GM18508 (cell line): ENCODE measurements around the gene PTPRR.
"Not testable (repeated sequence)": the region's sequence is repeated elsewhere in the genome, so short reads cannot be mapped to it uniquely, and the experiment has no call there.

Source experiments
- ATAC-seq: cut with Tn5 transposase; IDR thresholded peaks from one replicate; pipeline ENCODE4 v1.9.1; 2021; ENCODE audit warnings: moderate number of reproducible peaks; ENCODE audit not compliant: insufficient read depth, unreplicated experiment

PTPRR gene

DNA sequence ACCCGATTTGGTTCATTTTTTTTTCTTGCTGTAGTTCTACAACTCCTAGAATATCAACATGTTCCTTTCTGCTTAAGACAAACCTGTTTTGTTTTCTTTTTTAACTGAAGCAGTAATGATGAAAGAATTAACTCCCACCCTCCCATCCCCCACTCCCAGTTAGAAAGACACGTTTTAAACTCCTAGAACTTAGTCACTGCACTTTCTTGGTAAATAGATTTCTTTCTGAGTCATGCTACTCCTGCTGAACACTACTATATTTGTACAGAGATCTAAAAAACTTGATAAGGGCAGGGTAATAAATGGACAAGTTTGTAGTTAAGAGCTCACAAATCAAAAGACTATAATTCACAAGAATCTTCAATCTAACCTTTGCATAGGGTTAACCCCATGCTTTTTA, 164.4 kb downstream of the PTPRR start:
- no peak for ATAC-seq

DNA sequence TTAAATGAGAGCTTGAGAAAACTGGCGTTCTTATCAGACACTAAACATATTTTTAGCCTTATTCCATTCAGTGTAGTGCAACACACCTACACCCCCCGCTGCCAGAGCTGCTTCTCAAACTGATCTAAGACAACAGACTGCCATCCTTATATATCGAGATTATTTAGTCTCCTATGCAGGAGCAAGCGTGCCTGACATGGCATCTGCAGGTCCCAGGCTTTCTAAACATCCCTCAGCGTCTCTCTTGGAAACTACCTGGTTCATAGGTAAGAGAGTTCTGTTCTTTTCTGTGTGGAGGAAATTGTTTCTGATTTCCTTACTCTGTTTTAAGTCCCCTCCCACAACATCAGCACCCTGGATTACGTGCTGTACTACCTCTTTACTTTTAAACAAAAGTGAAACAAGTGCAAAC, 166.2 kb downstream of the PTPRR start:
- no peak for ATAC-seq

DNA sequence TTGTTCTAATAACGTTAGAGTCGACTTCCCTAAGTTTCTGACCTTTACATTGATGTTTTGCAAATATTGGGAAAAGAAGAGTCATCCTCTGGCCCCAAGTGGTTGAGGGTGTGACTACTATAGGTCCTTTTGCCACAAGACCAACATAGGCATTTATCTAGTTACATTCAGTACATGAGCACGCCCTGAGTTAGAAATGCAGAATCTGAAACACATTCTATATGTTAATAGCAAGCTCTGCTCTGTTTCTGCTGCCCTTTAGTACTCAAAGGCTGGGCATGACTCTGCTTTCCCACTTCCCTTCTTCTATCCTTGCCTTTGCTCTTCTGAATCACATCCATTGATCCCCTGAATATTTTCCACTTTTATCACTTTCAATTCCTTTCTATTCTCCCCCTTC, 168.2 kb downstream of the PTPRR start:
- no peak for ATAC-seq

DNA sequence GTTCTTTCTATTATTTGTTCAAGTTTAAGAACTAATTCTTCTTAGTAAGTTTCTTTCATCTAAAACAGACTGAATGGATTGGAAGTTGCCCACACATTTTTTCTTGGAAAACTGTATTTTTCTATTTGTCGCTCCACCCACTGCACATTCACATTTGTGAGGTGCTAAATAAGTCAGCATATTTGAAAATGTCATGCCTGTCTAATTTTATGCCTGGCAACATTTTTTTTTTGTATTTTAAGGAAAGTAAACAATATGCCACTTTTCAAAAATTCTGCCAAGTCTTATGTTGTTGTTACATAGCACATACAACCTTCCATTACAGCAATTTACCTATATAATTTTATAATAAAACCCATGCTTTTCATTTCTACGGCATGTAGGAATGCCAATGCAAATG, 170.6 kb downstream of the PTPRR start:
- ATAC-seq: no peak

DNA sequence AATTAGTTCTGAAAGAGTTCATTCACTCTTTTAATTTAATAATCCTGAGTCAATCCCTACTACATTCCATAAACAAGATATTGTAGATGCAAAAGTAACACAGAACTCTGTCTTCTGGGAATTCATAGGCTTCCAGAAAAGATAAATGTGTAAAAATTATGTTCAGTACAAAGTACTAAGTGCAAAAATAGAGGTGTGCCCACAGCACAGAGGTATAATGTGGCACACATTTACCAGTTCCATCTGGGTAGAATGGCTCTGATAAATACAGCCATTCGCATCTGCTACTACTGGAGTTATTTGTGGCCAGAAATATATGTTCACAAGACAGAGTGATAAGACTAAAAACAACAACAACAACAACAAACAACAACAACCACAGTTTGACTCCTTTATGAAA, 171.7 kb downstream of the PTPRR start:
- ATAC-seq: no peak

DNA sequence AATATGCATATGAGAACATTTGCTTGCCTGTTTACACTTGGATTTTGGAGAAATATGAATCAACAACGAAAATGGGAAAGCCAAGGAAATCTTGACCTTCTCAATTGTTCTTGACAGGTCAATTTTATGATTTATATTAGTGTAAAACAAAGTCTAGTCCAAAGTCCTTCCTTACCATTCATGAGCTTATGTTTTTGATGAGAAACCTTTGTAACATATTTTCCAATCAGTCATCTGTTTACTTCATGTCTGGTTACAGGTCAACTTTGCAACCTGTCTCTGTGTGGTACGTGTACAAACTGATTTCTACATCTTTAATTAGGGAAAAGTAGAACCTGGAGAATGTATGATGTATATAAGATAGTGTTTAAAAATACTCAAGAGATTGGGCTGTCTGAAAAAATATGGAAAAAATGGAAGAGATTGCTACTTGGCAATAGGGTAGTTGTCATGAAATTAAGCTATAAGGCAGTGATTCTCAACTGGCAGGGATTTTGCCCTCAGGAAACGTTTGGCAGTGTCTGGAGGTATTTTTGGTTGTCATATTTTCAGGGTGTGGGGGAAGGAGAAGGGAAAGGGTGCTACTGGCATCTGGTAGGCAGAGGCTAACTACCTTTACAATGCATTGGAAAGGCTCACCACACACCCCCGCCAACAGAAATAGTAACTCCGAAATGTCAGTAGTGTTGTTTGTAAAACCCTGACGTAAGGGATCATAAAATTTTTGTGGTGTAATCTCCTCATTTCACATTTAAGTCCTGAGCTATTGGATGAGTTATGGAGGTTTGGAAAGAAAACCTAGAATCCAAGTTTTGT, 172.9 kb downstream of the PTPRR start:
- no peak for ATAC-seq

DNA sequence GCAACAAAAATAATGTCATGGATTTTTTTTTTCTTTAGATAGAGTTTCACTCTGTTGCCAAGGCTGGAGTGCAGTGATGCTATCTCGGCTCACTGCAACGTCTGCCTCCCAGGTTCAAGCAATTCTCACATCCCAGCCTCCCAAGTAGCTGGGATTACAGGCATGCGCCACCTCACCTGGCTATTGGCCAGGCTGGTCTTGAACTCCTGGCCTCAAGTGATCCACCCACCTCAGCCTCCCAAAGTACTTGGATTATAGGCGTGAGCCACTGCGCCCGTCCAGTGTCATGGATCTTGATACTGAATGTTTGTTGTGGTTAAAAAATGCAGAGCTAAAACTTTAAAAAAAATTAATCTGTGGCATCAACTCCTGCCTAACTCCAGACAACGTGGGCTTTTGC, 175.5 kb downstream of the PTPRR start:
- ATAC-seq: no peak

DNA sequence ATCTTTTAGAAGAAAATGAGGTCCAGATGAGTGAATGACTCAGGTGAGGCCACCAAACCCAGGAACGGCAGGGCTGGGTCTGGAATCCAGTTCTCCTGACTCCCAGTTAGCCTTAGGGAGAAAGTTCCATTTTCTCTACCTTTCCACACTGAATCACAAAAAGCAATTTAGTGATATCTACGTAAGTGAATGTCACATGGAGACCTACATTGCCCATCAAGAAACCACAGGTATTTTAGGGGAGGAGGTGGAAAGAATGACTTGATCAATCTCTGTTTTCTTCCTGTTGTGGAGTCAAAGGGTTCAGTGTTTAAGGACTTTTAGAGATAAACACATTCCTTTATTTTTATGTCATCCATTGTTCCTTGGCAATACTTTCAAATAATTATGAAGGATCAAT, 176.4 kb downstream of the PTPRR start:
- no peak for ATAC-seq

DNA sequence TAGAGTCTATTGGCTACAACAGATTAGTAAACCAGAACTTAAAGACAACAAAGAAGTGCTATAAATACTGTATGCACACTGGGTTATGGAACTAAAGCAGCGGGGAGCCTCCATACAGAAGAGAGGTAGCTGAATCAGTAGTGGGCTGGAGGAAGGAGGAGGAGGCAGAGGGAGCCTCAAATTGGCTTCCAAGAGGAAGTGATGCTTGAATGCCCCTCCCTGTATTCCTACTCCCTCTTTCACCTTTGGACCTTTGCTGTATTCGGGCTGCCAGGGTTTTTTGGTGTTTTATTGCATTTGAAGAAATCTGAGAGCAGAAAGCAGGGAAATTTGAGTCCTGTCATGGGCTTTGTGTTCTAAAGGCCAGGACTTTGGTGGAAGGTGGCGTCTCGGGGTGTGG, 179.3 kb downstream of the PTPRR start:
- no peak for ATAC-seq

DNA sequence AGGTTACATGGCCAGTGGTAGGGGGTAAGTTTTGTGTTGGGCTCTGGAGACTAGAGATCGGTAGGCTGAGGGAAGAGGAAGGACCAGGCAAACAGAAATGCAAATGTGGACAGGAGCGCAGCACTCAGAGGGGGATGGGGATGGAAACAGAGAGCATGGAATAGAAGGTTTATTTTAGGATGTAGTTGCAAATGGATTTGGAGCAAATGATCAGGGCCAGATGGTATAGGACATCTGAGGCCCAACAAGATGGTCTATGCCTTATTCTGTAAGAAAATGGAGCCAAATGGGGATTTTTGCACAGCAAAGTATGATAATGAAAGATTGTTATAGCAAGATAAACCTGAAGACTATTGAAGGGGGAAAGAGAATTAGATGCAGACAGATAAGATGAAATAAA, 180.8 kb downstream of the PTPRR start:
- no peak for ATAC-seq

DNA sequence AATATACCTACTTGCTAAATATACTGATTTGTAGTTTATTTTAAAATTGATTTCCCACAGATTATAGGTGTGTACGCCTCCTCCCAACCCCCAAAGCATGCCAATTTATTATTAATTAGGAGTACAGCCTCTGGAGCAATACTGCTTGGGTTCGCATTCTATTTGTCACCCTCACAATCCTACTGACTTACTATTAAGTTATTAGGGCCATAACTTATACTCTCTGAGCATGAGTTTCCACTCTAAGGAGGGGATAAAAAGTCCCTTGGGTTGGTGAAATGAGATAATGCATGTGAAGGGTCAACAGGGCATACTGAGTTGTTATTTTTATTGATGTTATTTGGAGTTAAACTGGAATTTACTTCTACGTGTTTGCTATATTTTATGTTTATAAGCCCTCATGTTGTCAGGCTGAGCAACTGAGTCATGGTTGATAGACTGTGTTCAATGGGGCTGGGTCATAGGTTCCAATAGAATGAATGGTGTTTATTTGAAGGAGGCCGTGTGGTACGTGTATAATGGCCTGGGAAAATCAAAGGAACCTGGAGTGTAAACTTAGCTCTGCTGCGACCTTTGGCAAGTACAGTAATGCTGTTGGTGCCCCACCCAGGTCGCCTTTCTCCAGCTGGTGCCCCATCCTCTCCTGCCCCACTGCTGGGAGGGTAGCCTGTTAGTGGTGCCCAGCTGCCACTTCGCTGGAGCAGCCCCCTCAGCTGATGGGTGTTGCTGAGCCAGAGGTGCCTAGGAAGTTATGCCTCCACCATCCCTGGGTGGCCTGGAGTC, 184.0 kb downstream of the PTPRR start:
- no peak for ATAC-seq

DNA sequence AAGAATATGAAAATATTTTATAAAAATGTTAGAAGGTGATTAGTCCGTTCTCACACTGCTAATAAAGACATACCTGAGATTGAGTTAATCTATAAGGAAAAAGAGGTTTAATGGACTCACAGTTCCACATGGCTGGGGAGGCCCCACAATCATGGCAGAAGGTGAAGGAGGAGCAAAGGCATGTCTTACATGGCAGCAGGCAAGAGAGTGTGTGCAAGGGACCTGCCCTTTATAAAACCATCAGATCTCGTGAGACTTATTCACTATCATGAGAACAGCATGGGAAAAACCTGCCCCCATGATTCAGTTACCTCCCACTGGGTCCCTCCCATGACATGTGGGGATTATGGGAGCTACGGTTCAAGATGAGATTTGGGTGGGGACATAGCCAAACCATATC, 185.3 kb downstream of the PTPRR start:
- not testable (repeated sequence) for ATAC-seq

DNA sequence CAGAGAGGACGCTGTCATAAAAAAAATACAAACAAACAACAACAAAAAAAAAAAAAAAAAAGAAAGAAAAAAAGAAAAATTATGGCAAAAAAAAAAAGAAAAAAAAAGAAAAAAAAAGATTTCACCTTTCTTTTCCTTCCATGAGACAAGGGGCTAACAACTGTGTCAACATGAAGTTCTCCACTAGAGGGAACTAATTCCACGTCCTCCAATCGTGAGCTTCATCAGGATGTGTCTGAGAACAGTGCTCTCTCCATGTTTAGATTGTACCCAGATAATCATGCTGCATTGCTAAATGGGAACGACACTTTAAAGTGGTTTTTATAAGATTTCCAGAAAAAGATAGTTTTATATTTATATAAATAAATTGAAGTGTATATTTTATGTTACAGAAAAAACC, 187.2 kb downstream of the PTPRR start:
- peak; percentile 97 for ATAC-seq

DNA sequence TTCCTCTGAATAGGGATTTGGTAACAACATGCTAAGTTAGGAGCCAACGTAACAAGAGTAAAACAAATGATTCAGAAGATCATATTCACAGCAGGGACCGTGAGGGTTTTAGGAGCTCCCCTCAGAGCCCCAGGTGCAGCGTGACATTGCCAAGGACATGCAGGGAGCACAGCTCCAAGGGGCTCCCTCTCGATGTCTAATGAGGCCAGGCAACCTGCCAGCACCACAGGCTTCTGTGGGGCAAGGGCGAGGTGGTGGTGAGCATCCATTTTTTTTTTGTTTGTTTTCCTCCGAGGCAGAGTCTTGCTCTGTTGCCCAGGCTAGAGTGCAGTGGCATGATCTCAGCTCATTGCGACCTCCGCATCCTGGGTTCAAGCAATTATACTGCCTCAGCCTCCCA, 188.3 kb downstream of the PTPRR start:
- no peak for ATAC-seq

DNA sequence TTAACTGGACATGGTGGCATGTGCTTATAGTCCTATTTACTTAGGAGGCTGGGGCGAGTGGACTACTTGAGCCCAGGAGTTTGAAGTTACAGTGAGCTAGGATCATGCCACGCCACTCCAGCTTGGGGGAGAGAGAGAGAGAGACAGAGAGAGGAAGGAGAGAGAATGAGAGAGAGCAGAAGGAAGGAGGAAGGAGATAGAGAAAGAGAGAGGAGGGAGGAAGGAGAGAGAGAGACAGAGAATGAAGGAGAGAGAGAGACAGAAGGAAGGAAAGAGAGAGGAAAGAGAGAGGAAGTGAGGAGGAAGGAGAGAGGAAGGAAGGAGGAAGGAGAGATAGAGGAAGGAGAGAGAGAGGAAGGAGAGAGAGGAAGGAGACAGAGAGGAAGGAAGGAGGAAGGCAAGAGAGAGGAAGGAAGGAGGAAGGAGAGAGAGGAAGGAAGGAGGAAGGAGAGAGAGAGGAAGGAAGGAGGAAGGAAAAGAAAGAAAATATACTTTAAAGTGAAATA, 189.8 kb downstream of the PTPRR start:
- ATAC-seq: no peak

DNA sequence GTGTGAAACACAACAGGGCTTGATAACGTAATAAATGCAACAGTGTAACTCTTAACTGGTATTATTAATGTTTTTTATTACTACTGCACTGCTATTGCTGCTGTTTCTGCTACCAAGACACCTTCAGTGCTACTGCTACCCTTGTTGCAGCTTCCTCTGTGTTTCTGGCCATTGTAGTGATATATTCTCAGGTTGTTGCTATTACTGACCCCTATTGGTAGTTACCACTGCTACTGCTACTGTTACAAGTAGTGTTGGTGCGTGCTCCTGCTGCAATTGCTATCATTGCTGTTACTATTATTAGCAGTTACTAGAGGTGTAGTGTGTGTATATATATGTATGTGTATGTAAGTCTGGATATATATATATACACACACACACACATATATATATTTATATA, 196.1 kb downstream of the PTPRR start:
- no peak for ATAC-seq

DNA sequence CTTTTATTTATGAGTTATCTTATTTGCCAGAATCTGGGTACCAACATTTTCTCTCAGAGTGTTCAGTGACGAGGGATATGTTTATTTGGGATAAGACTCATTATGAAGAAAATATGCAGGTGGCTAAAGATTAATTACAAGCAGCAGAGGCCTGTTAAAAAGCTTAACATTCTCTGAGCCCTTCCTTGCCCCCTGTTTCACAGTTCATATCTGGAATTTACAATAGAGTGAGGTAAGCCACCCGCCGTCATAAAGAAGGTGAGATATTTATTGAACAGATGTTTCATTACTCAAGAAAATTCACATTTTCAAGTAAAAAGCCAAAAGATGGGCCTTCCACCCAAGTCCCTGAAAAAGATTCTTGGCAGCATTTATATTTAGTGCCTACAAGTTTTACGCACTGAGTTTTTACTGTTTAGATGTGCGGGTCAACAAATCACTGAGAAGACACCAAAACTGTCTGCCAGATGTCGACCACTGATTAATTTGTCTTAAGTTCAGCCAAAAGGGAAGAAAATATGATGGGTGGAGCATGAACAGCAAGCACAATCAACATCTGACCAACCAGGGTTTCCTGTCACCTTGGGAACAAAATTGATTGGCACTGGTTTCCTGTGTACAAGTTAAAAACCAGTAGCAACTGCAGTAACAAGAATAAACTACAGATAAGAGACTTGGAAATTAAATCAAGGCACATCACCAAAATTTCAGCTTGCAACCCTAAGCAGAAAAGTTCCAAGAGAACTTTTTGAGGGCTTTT, 197.8 kb downstream of the PTPRR start:
- no peak for ATAC-seq

DNA sequence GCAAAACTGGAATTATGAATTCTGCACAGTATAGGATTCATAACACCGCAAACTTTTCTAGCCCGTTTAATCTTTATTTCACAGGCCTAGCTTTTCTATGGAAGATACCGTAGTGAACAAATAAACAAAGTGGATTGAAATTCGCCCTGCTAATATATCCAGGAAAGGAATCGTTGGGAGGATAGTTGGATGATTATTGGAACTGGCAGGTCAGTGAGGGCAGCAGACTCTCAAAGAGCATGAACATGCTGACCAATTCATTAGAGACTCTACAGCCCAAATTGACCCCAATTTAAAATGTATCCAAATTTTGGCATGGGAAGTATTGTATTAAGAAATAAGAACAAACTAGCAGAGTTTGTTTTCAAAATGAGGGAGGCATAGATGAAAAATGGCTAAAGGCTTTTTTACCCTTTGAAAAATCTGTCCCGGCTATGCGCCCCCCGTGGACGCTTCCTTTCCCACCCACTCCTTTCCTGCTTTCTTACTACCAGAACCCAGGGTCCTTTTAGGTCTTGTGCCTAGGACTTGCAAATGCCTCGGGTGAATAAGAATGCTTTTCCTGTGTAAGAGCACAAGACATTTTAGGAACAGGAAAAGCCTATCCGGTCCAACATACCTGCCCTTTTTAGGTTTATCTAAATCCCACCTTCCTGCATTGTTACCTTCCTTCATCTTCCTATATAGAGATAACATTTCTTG, 198.7 kb downstream of the PTPRR start:
- no peak for ATAC-seq

DNA sequence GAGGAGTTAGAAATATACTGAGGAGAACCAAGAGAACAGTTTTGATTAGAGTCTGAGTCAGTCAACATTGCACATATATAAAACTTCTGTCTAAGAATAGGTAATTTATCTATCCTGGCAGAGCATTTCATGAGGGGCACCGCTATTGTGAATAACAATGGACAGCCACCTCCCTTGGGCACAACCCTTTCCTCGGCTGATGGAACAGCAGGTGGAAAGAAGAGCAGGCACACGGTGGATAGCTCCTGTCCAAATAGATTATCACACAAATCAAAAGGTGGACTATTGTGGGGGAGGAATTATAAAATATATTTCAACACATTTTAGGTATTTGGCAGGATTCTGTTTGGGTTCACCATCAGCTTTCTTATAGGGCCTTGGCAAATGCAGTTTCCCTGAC, 199.3 kb downstream of the PTPRR start:
- ATAC-seq: no peak

DNA sequence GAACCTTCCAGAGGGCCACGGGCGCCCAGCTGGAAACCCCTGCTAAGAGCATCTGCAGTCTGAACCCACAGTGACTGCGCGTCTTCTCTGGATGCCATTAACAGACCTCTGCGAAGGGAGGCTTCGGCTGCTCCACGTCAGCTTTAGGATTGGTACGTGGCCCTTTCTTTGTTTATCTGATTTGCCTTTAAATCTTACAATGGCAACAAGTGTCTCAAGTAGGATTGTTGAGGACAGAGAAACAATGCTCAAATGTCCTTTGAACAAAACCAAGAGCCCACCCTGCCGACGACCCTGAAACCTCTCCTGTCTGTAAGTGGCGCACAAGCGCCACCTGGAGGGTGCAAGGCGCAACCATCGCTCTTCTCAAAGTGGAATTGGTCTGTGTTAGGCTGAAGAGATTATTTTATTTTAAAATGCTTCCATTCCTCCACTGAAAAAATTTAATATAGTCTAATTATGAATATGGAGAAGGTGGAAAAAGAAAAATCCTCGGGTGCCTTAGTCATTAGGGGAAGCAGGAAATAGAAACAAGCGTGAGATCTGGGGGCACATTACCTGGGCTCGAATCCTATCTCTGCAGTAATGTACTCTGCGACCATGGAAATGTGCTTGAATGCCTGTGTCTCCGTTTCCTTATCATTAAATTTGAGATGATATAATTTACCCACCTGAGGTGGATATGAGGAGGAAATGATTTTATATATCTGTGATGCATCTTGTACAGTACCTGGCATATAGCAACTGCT, 200.7 kb downstream of the PTPRR start:
- no peak for ATAC-seq
